NCI-H2029 (cell line): Measurements from ENCODE around the gene RPP30.

Experiments
- DNase-seq: peaks from one replicate; lab custom pipeline; 2025; lab: John Stamatoyannopoulos, UW

Gene RPP30

GRCh38 chr10:90944749-90945148 lies 73.0 kb downstream of the RPP30 start:
- DNase-seq: no peak

- DNase-seq: no peak
Observed at GRCh38 chr10:90945491-90946070, 73.8 kb downstream of the RPP30 start.

GRCh38 chr10:90947030-90947960 lies 75.5 kb downstream of the RPP30 start:
- no peak for DNase-seq
